AG04450 (cell line): Measurements from ENCODE around the gene CCDC57. TPM values are rescaled to one million over a fixed set of nuclear protein-coding genes. Genes with fewer than 3 reads are reported as not detected.

ENCODE experiments used
- CTCF ChIA-PET: fragments of 300-600, 350-600 bp; formaldehyde crosslinking; extraction: SDS; loops from one replicate; lab custom pipeline; 2022; ENCODE audit warnings: antibody characterized with exemption, inconsistent platforms; lab: Charles Lee
- POLR2A ChIA-PET: fragments of 350-600 bp; formaldehyde crosslinking; extraction: SDS; loops from one replicate; lab custom pipeline; 2021; ENCODE audit warnings: antibody characterized with exemption, inconsistent platforms; lab: Yijun Ruan, JAX
- DNase-seq: peaks from one replicate; pipeline ENCODE4 v3.0.0-alpha.2; 2011; ENCODE audit warnings: low read depth, low spot score
- H3K27ac ChIP-seq: one replicate; pipeline ENCODE4 v1.5.1; 2012; ENCODE audit warnings: low read depth, low read length, control low read depth
- H3K27me3 ChIP-seq: one replicate; pipeline ENCODE4 v1.6.0; 2012; ENCODE audit warnings: low read length; ENCODE audit not compliant: control insufficient read depth, insufficient read depth
- H3K4me3 ChIP-seq: 2 replicates; pipeline ENCODE4 v1.5.1; 2011; ENCODE audit warnings: mild to moderate bottlenecking, low read depth, low read length, control low read depth
- H3K9me3 ChIP-seq: 2 replicates; pipeline ENCODE4 v1.5.1; 2012; ENCODE audit warnings: low read length; ENCODE audit not compliant: control insufficient read depth, insufficient read depth
- CTCF ChIP-seq: IDR thresholded peaks from 2 replicates; pipeline ENCODE4 v1.5.1; 2011; ENCODE audit warnings: low read depth, low read length, control low read depth, inconsistent platforms
- polyA plus RNA-seq: library from polyadenylated mRNA; depleted of rRNA; stranded (reverse); fragments of >200 nt; gene quantifications from 2 replicates; pipeline ENCODE4 v1.2.3, GENCODE V29; 2011

CCDC57 gene
- polyA plus RNA-seq, 1 experiment: 11.1 TPM

DNA sequence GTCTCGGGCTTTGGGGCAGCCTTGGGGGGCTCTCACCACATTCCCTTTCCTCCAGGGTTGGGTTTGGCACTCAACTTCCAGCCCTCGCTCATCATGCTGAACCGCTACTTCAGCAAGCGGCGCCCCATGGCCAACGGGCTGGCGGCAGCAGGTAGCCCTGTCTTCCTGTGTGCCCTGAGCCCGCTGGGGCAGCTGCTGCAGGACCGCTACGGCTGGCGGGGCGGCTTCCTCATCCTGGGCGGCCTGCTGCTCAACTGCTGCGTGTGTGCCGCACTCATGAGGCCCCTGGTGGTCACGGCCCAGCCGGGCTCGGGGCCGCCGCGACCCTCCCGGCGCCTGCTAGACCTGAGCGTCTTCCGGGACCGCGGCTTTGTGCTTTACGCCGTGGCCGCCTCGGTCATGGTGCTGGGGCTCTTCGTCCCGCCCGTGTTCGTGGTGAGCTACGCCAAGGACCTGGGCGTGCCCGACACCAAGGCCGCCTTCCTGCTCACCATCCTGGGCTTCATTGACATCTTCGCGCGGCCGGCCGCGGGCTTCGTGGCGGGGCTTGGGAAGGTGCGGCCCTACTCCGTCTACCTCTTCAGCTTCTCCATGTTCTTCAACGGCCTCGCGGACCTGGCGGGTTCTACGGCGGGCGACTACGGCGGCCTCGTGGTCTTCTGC is 24.6 kb upstream of the CCDC57 start:
- no peak for TF ChIP-seq CTCF
- no peak for DNase-seq
- no peak overlapping the region for H3K27ac ChIP-seq
- ChIA-PET CTCF (interaction anchor here (0.6 to 1.1 kb wide), 6 partner anchors 10 to 207 kb away, joined by 3 to 5 read pairs (median 3); no protein-coding TSS in a partner anchor), POLR2A (no interaction called here)
- no peak overlapping the region for H3K4me3 ChIP-seq
- no peaks in the 10 kb centered on the region; the same call in 1 of the 2 replicates for H3K9me3 ChIP-seq
- no peaks in the 10 kb centered on the region for H3K27me3 ChIP-seq

GRCh38 chr17:82236142-82236971 is 23.7 kb upstream of the CCDC57 start:
- Histone ChIP-seq H3K4me3 (no peak overlapping the region), H3K9me3 (no peaks in the 10 kb centered on the region; the same call in 1 of the 2 replicates), H3K27ac (peak overlapping the region; percentile 21), H3K27me3 (no peaks in the 10 kb centered on the region)
- ChIA-PET POLR2A (interaction anchor here (1.1 kb wide), 1 partner anchor 24 kb away, joined by 3 read pairs; the partner anchor contains the start of gene CCDC57), CTCF (interaction anchor here (0.6 to 1.1 kb wide), 5 partner anchors 10 to 206 kb away, joined by 3 to 5 read pairs (median 3); no protein-coding TSS in a partner anchor)
- peak; percentile 84 for TF ChIP-seq CTCF
- no peak for DNase-seq

GRCh38 chr17:82235775-82236141 is 23.1 kb upstream of the CCDC57 start:
- CTCF ChIA-PET: no interaction called here
- no peaks in the 10 kb centered on the region for H3K27me3 ChIP-seq
- peak overlapping the region; percentile 21 for H3K27ac ChIP-seq
- H3K9me3 ChIP-seq: no peaks in the 10 kb centered on the region; the same call in 1 of the 2 replicates
- POLR2A ChIA-PET: interaction anchor here (0.6 to 1.1 kb wide), 2 partner anchors 22 to 23 kb away, joined by 3 to 5 read pairs; partner anchors contain the start of gene CCDC57
- no peak for DNase-seq
- H3K4me3 ChIP-seq: no peak overlapping the region
- no peak for TF ChIP-seq CTCF

DNA sequence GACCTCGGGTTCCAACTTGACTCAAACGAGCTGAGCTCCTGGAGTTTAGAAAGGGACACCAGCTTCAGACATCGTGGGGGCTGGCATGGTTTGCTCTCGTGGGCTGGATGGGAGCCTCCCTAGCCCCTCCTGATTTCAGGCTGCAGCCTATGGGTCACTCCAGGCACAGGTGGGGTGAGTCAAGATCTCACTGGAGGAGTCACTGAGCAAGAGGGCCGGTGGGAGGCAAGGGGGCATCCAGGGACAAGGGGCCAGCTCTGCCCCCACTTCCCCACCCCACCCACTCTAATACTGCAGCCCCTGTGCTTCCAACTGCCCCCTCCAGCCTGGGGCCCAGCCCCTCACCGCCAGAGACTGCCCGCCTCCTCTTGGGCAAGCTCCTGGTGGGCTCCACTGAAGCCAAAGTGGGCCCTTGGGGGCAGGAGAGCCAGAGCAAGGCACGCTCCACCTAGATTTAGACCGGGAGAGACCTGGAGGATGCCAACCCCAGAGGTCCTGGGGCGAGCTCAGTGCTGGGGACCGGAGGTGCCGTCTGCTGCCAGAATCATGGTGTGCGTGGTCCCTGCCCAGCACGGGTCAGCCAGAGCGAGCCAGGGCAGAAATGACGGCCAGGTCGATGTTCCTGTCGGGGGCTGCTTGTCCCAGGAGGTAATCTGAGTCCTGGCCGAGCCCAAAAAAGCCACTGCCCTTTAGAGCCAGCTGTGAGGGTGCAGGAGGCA is 22.6 kb upstream of the CCDC57 start:
- H3K4me3 ChIP-seq: no peak overlapping the region
- ChIA-PET CTCF (interaction anchor here (1.2 kb wide), 1 partner anchor 29 kb away, joined by 5 read pairs; no protein-coding TSS in a partner anchor), POLR2A (interaction anchor here (0.6 to 1.2 kb wide), 4 partner anchors 9 to 23 kb away, joined by 3 to 7 read pairs (median 4); partner anchors contain the start of gene CCDC57)
- peak overlapping the region; percentile 11 for H3K27ac ChIP-seq
- no peaks in the 10 kb centered on the region for H3K27me3 ChIP-seq
- no peak for DNase-seq
- no peak for TF ChIP-seq CTCF
- H3K9me3 ChIP-seq: no peaks in the 10 kb centered on the region; the same call in 1 of the 2 replicates
